Stimulated activated CD4-positive, alpha-beta T cell treated with anti-CD3 and anti-CD28 coated beads, Interleukin-12 subunit alpha, Interleukin-12 subunit beta, amount 100 ng/mL, for 48 hours (primary cell): ENCODE results near the gene PHAF1.

Source experiments
- DNase-seq, 3 donors: peaks; one replicate each; pipeline ENCODE4 v3.0.0-alpha.2; 2020; ENCODE audit warnings: low read depth in 2 of 3, low spot score in 1 of 3

The PHAF1 gene

GRCh38 chr16:67177743-67178699, 68.3 kb downstream of the PHAF1 start:
- no peak for DNase-seq

- DNase-seq = no peak
These were observed 69.8 kb downstream of the PHAF1 start for GRCh38 chr16:67179421-67180080.

- no peak for DNase-seq
These were observed 70.4 kb downstream of the PHAF1 start for GRCh38 chr16:67180166-67180565.

- DNase-seq = no peak
These were observed 71.6 kb downstream of the PHAF1 start for GRCh38 chr16:67181346-67181745.

GRCh38 chr16:67182288-67182687, 72.5 kb downstream of the PHAF1 start:
- DNase-seq = no peak

- no peak for DNase-seq
These were observed 73.5 kb downstream of the PHAF1 start for GRCh38 chr16:67183284-67183626.

GRCh38 chr16:67183627-67184452, 74.1 kb downstream of the PHAF1 start, which contains the start of gene MATCAP1:
Gene MATCAP1 (minus strand): TSS chr16:67183963. CDS start chr16:67180610, 3,353 bp downstream.
- DNase-seq = peak; percentile 88 to 92 (median 91)

- no peak for DNase-seq
These were observed 74.8 kb downstream of the PHAF1 start for GRCh38 chr16:67184453-67184994.

GRCh38 chr16:67184995-67185650, 75.4 kb downstream of the PHAF1 start:
- DNase-seq = peak; percentile 69 to 84 (median 82)

GRCh38 chr16:67185651-67186134, 76.0 kb downstream of the PHAF1 start:
- no peak for DNase-seq

GRCh38 chr16:67186550-67186950, 76.8 kb downstream of the PHAF1 start:
- no peak for DNase-seq

- no peak for DNase-seq
These were observed 77.6 kb downstream of the PHAF1 start for GRCh38 chr16:67187175-67187890.

GRCh38 chr16:67188323-67188722, 78.6 kb downstream of the PHAF1 start:
- no peak for DNase-seq

GRCh38 chr16:67188798-67189197, 79.1 kb downstream of the PHAF1 start:
- no peak for DNase-seq

- DNase-seq = no peak
These were observed 80.3 kb downstream of the PHAF1 start, which contains the start of gene EXOC3L1 for GRCh38 chr16:67190041-67190440. Gene EXOC3L1 (minus strand): TSS chr16:67190136. CDS start chr16:67189676, 460 bp downstream.

GRCh38 chr16:67190448-67191399, 81.0 kb downstream of the PHAF1 start:
- no peak for DNase-seq

GRCh38 chr16:67191411-67191994, 81.8 kb downstream of the PHAF1 start:
- DNase-seq = no peak
